Activated CD4-positive, alpha-beta T cell treated with anti-CD3 and anti-CD28 coated beads, Interleukin-2, amount 50 U/mL, for 24 hours (primary cell): ENCODE results near the gene TRPM2.

Source experiments
- DNase-seq, 2 donors: peaks; one replicate each; pipeline ENCODE4 v3.0.0-alpha.2; 2020; ENCODE audit warnings: low read depth in 1 of 2, low spot score in 1 of 2

TRPM2 gene

DNA sequence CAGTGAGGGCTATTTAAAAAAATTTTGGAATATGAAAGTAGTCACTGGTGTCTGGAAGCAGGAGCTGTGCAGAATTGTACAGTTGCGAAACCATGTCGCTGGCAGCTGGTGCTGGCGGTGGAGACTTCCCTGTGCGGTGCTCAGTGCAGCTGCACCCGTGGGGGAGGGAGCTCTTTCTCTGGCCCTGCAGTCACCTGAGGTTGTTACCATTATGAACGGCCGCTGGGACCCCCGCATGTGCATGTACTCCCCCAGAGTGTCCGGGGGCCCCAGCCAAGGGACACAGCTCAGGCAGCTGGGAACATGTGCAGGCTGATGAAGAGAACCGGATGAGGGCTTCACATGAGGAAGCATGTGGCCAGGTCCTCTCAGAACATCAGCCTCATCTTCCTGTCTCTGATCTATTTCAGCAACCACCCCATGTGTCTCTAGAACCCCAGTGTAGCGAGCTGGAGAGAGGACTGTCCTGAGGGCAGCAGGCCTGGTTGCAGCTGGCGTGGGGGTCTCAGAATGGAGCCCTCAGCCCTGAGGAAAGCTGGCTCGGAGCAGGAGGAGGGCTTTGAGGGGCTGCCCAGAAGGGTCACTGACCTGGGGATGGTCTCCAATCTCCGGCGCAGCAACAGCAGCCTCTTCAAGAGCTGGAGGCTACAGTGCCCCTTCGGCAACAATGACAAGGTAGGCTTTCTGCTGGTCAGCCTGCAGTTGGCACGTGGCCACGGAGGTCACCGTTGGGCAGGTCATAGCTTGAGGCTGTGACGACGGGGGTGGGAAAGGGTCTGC lies at the start of gene TRPM2:
TSS of gene TRPM2 (plus strand) at position 431 of the 780 bp plus-strand sequence. CDS start at position 511, 80 bp downstream.
- no peak for DNase-seq

DNA sequence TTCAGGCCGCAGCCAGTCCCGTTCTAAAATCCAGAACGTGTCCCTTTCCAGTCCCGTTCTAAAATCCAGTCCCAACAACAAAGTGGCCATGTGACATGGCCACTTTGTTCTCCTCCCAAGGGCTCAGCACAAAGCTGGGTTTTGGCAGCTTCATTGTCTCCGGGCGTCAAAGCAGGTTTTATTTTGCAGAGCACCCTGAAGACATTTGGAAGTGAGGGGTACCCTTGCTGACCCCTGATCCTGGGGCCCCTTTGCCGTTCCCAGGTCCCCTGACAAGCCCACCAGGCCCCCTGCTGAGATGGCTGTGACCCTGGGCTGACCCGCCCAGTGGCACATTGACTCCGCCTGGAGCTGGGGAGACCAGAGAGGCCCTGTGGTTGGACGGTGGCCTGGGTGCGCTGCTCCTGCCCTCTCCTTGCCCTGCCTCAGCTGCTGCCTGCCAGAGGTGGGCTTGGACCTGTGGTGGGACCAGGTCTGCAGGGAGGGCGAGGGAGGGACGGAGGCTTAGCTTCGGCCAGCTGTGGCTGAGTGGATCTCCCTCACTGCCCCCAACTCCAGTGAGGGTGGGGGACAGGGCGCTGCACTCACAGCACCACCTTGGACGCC lies 49.3 kb upstream of the TRPM2 start:
- no peak for DNase-seq

DNA sequence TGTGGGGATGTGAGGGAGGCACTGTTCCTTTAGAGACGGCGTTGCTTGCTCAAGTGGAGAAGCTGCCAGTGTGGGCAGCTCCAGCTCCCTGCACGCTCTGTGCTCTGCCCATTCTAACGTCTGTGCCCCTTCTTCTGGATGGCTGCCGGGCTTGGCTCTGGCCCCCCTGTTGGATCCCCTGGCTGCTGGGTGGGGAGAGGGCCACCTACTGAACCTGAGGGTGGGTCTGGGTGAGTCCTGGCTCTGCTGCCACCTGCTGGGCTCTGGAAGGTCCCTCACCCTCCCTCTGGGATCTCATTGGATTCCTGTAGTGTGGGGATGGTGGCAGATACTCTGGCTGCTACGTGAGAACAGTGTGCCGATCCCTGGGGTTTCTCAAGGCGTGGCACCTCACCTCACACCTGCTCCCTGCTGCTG lies 48.5 kb upstream of the TRPM2 start:
- DNase-seq: no peak

DNA sequence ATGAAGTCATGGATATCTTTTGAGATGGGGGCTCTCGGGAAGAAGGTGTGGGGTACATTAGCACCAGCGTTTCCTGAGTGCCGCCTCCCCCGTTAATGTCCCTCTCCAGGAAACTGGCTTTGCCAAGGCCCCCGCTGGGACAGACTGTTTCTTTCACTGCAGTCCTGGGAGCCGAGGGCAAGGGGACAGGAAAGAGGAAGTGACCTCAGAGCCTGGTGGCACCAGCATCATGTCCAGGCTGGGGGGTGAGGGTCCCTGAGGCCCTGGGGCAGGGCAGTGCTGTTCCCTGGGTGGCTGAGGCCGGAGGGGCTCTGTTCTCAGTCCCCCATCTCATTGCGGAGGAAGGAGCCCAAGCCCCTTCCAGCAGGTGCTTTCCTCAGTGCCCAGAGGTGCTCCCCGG lies 47.7 kb upstream of the TRPM2 start:
- DNase-seq: no peak

DNA sequence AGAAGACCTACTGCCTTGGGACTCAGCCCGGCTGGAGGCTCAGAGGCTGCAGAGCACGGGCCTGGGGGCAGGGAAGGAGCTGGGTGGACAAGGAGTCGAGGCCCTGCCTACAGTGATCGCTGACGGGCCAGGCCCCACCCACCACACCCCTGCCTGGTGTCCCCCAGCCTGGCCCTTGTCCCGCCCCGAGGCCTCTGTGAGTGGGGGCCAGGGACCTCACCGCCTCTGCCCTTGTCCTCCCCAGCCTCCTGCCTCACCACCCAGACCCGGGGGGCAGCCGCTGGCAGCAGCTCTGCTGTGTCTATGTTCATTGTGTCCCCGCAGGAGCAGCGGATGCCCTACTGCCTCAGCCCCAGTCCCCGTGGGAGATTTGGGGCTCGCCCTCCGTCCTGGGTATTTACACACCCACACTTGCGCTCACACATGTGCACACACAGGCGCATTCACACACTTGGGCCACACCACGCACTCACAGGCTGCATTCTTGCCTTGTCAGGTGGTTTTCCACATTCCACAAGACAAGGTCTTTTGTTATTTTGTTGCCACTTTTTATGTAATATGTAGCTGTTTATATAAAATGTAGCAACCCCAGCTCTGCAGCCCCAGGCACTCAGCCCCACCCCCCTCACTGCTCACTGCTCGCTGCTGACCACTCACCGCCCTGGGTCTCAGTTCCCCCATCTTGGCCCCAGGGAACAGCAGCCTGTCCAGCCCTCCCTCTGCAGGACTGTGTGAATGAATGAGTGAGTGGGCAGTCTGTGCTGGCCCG lies 46.3 kb upstream of the TRPM2 start:
- no peak for DNase-seq

DNA sequence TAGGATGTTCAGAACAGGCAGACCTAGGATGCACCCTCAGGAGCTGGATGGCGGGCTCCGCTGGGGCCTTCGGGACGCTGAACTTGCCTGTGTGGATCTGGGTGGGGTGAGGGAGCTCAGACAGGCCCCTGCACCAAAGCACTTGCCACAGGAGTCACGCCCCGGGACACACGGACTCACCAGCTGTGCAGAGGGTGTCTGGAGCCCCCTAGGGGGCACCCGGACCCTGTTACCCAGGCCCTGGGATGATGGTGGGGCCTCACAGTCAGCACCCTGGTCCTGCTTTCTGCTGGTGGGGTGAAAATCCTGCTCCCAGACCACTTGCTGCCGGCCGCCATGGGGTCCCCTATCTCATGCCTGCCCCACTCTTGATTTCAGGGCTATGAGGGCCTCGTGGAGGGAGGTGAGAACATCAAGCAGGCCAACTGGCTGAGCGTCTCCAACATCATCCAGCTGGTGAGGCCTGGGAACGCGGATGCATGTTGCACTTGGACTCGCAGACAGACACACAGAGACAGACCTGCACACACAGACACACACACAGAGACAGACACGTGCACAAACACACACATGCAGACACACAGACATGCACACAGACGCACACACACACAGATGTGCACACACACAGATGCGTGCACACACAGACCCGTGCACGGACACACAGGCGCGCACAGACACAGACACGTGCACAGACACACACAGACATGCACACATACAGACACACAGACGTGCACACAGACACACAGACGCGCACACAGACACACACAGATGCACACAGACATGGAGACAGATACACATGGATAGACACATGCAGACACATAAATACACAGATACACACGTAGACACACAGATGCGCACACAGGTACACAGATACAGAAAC lies 42.6 kb upstream of the TRPM2 start:
- DNase-seq: no peak

DNA sequence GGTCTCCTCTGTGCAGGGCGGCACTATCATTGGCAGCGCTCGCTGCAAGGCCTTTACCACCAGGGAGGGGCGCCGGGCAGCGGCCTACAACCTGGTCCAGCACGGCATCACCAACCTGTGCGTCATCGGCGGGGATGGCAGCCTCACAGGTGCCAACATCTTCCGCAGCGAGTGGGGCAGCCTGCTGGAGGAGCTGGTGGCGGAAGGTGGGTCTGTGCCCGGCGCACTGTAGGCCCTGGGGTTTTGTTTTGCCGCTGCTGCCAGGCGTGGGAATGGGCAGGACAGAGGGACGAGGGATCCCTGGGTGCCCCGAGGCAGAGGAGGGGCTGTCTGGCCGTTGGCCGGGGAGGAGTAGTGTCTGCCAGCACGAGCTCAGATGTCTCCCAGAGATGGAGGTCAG lies 41.3 kb upstream of the TRPM2 start:
- DNase-seq: no peak

DNA sequence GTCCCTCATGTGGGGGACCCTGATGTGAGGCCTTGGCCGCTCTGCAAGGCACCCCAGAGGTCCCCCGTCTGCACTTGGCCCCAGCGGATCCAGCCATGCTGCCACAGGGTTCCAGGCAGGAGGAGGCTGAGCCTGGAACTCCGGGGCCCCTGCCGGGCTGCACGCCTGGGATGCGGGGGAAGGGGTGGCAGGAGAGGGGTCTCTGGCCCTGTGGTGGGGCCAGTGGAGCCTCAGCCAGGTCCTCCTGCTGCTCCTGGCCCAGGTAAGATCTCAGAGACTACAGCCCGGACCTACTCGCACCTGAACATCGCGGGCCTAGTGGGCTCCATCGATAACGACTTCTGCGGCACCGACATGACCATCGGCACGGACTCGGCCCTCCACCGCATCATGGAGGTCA lies 40.7 kb upstream of the TRPM2 start:
- DNase-seq: no peak

DNA sequence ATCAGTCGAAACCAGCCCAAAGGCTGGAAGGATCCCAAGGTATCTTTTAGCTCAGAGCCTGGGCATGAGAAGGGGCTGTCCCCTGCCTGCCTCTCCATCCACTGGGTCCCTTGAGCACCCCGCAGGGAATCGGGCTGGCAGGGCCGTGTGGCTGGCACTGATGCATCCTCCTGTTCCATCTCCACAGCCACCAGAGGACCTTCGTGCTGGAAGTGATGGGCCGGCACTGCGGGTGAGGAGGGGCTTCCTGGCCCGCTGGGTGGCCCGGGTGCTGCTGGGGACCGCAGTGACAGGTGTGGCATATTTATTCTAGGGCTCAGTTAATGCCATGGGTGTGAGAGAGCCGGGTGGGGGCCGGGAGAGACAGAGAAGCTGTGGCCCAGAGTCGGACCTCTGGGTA lies 40.0 kb upstream of the TRPM2 start:
- DNase-seq: no peak

DNA sequence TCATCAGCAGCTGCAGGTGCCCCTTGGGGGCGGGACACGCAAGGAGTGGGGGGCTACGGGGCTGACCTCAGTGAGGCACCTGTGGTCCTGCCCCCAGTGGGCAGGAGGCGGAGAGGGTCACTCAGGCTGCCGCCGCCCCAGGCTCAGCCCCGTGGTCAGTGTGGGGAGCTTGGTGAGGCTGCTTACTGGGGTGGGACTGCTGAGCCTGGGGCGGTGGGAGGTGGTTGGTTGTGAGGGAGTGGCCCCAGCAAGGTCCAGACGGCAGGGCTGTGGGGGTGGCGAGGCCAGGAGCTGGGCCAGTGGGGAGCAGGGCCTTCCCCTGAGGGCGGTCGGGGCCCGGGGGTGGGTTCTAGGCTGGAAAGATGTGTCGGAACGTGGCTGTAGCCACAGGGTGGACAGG lies 39.3 kb upstream of the TRPM2 start:
- DNase-seq: no peak

DNA sequence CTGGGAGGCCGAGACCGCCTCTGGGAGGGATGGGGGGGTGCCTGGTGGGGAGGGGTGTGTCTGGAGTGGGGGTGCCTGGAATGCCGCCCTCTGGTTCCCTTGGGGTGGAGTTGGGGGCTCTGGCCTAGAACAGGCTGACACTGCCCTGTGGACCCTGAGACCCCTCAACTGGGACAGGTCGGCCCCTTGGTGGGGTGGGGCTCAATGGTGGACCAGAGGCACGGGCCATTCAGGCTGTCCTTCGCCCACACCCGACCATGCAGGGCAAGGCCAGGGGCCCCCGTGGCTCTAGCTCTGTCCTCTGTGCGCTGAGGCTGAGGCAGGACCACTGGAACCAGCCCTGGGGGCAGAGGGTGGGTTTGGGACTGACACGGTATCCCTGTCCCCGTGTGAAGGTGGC lies 38.9 kb upstream of the TRPM2 start:
- no peak for DNase-seq

DNA sequence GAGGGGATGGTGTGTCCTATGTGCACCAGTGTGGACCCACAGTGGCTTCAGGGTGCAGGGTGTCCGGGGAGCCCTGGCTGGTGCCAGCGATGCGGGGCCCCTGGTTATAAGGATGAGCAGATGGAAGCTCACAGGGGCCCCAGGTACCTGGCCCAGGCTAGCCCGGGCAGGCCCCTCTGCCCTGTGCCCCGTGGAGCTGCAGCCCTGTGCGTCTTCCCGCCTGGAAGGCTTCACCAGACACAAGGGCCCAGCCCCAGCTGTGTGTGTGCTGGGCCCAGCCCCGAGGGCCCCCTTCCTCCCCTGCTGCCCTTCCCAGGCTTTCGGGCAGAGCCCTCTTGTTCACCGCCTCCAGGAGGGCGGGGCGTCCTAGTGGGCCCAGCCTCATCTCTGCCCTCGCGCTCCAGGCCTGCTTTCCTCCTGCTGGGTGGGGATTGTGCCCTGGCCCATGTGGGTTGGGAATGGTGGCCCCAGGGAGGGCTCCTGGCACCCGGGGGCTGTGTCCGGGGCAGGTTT lies 37.7 kb upstream of the TRPM2 start:
- no peak for DNase-seq

DNA sequence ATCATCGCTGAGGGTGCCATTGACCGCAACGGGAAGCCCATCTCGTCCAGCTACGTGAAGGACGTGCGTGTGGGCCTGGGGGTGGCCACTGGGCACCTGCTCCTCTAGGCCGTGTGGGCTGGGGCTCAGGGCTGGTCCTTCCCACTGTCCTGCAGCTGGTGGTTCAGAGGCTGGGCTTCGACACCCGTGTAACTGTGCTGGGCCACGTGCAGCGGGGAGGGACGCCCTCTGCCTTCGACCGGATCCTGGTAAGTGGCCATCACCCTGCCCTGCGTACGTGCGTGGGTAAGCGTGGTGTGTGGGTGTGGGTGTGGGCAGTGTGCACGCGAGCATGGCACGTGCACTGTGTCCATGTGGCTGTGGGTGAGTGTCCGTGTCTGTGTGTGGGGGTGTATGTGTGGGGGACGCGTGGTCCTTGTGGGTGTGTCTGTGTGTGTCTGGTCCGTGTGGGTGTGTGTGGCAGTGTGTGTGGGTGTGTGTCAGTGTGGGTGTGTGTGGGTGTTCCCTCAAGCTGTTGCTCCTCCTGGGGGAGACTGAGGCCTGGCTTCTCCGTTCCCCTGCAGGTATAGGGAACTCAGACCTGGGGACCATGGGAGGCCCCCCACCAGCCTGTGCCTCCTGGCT lies 37.0 kb upstream of the TRPM2 start:
- DNase-seq: no peak

DNA sequence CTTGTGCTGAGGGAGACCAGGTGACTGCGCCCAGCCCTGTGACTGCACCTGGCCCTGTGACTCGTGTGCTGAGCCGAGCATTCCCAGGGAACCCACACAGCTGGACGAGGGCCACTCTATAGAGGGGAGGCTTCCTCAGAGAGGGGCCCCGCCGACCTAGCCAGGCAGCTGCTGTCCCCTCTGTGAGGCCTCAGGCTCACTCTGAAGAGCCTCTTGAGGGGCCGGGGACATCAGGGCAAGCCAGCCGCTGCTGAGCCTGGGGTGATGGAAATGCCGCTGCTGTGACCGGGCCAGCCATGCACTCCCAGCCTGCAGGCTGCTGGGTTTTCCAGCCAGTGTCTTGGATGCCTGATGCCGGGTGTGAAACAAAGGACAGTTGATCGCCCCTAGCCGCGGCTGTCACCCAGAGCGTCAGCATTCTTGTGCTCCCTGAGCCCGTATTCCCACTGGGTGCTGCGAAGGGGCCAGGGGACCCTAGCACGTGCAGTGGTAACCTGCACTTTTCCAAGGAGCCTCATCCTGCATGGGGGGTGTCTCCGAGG lies 36.1 kb upstream of the TRPM2 start:
- DNase-seq: no peak

DNA sequence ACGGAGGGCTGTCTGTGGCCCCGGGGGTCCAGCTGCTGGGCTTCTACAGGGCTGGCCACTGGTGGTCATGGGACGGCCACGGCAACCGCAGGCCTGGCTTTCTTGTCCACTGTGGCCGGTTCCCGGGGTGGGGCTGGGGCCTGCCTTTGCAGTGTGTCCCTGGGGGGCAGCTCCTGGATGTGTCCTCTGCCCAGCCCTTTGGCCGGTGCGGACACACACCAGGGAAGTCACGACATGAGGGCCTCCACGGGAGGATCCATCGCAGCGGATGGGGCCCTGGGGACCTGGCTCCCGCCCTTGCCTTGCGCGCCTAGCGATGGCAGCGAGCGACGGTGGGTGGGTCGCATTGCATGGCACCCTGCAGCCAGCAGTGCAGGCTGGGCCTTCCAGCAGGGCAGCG lies 35.5 kb upstream of the TRPM2 start:
- DNase-seq: no peak

DNA sequence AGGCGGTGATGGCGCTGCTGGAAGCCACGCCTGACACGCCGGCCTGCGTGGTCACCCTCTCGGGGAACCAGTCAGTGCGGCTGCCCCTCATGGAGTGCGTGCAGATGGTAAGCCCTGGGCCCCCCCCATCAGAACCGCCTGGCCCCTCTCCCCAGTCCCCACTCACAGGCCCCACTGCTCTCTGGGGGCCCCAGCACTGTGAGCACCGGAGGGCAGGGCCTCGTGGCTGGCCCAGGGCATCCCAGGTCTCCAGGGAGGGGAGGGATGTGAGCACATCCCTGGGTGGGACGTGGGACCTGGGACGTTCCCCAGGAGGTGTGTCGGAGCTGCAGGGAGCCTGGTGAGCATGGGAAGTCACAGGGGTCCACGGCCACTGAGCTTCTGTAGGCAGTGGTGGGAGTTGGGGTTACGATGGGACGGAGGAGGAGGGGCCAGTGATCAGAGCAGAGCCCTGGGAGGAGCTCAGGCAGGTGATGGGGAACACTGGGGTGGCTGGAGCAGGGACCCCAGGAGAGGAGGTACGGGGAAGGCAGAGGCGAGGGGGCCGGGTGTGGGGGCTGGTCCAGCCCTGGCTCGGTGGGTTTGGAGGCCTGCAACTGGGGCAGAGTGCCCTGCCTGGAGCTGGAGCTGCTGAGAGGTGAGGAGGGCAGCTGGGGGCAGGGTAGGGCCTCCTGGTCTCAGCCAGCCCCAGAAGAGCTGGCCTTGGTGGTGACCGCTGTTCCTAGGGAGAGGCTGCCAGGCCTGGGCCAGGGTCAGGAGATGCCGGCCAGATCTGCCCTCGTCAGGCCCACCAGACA lies 34.7 kb upstream of the TRPM2 start:
- no peak for DNase-seq

DNA sequence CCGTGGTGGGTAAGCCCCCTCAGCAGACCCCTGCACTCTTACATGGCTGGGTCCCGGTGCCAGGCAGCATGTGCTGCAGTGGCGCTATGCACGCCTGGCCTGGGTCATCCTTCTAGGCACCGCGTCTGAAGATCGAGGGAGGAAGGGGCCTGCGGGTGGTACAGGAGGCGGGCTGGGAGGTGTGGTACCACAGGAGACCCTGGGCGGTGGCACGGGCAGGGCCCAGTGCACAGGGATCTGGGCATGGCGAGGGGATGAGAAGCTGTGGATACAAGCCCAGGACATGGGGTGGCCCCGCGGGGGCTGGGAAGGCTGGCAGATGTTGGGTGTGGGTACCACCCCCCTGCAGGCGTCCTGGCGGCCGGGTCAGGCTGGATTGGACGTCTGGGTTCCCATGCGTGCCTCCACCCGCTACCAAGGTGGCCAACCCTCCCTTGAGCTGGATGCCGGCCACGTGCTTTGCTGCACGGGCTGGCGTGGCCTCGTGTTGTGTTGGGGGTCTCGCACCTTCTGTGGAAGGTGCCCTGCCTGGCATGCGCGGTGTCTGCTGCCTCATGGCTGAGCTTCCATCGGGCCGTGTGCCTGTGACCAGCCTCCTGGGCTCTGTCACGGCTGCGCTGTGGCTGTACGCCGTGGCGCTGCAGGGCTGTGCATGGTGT lies 33.9 kb upstream of the TRPM2 start:
- DNase-seq: no peak

DNA sequence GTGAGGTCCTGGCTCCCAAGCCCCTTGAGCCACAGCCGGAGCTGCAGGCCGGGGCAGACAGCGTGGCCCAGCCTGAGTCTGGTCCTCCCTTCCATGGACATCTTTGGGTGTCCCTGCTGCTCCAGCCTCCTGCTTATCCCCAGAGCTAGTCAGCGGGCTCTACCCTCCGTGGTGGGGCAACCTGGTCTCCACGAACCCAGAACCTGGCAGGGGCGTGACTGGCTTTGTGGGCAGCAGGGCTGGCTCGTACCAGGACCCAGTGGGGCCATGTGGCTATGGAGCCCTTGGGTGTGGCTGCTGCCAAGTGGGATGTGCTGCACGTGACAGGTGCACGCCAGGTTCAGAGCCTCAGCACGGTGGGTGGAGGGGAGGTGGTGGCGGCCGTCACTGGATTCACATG lies 32.6 kb upstream of the TRPM2 start:
- no peak for DNase-seq

DNA sequence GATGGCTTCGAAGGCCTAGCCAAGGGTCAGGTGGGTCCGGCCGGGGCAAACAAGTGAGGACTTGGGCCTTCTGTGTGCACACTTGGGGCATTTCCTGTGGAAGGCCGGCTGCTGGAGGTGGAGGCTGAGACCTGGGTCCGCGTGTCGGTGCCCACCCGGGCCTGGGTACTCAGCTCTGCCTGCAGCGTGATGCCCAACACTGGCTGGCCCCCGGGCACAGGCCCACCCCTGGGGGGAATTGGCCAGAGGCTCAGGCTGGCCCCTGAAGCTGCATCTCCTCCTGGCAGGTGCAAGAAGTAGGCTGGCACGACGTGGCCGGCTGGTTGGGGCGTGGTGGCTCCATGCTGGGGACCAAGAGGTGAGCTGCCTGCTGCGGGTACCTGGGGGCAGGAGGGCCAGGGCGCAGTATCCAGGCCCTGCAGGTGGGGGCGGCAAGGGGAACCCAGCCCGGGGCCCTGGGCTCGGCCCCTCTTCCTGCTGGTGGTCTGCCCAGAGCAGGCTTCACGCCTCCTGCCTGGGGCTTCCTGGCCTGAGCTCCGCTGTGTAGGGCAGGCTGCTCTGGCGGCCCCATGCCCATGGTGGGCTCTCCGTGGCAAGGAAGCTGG lies 31.5 kb upstream of the TRPM2 start:
- no peak for DNase-seq
